ENCODE data around the gene PID1.

PID1 gene

GRCh38 chr2:229270551-229271410 lies at the start of gene PID1:
TSS of gene PID1 (minus strand) at chr2:229271287. CDS start at chr2:229271043, 244 bp downstream.
- DNase-seq = peak; percentile 36
- no peaks in the 10 kb centered on the region for H3K9me2 ChIP-seq (replicated peaks; ENCODE audit: insufficient read depth, low read length)
- H2AFZ ChIP-seq (ENCODE audit: low read length) = peak within 1 kb of the TSS; percentile 72; the same call in 1 of the 2 replicates
- no peaks in the 10 kb centered on the region; the same call in 1 of the 2 replicates for H3K27me3 ChIP-seq (replicated peaks; ENCODE audit: insufficient read depth, low read length)
- no peaks in the 10 kb centered on the region for H3K36me3 ChIP-seq (replicated peaks; ENCODE audit: insufficient read depth, low read length)
- peak within 1 kb of the TSS; percentile 66 for H3K4me3 ChIP-seq (ENCODE audit: low read length)
- H3K27ac ChIP-seq (ENCODE audit: low read length) = no peak within 1 kb of the TSS
- no peaks in the 10 kb centered on the region for H3K79me2 ChIP-seq (ENCODE audit: low read length)
- no peaks in the 10 kb centered on the region for H3K9me3 ChIP-seq (replicated peaks; ENCODE audit: insufficient read depth, low read length)
- TF ChIP-seq CTCF (IDR thresholded peaks at IDR 0.05; ENCODE audit: low read length) = no peak
- TF ChIP-seq EZH2 (optimal IDR thresholded peaks at IDR 0.05; ENCODE audit: low read depth, low read length) = no peak
- no peak for TF ChIP-seq EZH2phosphoT487 (IDR thresholded peaks at IDR 0.05; ENCODE audit: low read length)
- H3K9ac ChIP-seq (ENCODE audit: low read length) = no peak within 1 kb of the TSS; the same call in 1 of the 2 replicates
- peak within 1 kb of the TSS; percentile 86; the same call in 1 of the 2 replicates for H3K4me2 ChIP-seq (ENCODE audit: low read depth, low read length)
- H3K4me1 ChIP-seq (ENCODE audit: low read length) = no peaks in the 10 kb centered on the region
- H4K20me1 ChIP-seq (ENCODE audit: insufficient read depth, low read length) = no peaks in the 10 kb centered on the region
- H3F3A ChIP-seq (ENCODE audit: insufficient read depth, low read length) = no peaks in the 10 kb centered on the region

GRCh38 chr2:229319558-229319957 lies 48.5 kb upstream of the PID1 start:
- TF ChIP-seq CTCF (IDR thresholded peaks at IDR 0.05; ENCODE audit: low read length) (no peak), EZH2 (optimal IDR thresholded peaks at IDR 0.05; ENCODE audit: low read depth, low read length) (no peak), EZH2phosphoT487 (IDR thresholded peaks at IDR 0.05; ENCODE audit: low read length) (no peak)
- H3F3A ChIP-seq (ENCODE audit: insufficient read depth, low read length) = no peaks in the 10 kb centered on the region
- H3K79me2 ChIP-seq (ENCODE audit: low read length) = no peaks in the 10 kb centered on the region
- H4K20me1 ChIP-seq (ENCODE audit: insufficient read depth, low read length) = no peaks in the 10 kb centered on the region
- no peak overlapping the region for H3K4me2 ChIP-seq (ENCODE audit: low read depth, low read length)
- H3K9me2 ChIP-seq (replicated peaks; ENCODE audit: insufficient read depth, low read length) = no peaks in the 10 kb centered on the region
- no peaks in the 10 kb centered on the region for H3K9me3 ChIP-seq (replicated peaks; ENCODE audit: insufficient read depth, low read length)
- no peaks in the 10 kb centered on the region for H3K27me3 ChIP-seq (replicated peaks; ENCODE audit: insufficient read depth, low read length)
- no peaks in the 10 kb centered on the region for H3K36me3 ChIP-seq (replicated peaks; ENCODE audit: insufficient read depth, low read length)
- no peak overlapping the region for H3K4me3 ChIP-seq (ENCODE audit: low read length)
- H3K9ac ChIP-seq (ENCODE audit: low read length) = no peak overlapping the region
- no peak overlapping the region for H2AFZ ChIP-seq (ENCODE audit: low read length)
- H3K27ac ChIP-seq (ENCODE audit: low read length) = no peak overlapping the region
- DNase-seq = no peak
- no peaks in the 10 kb centered on the region for H3K4me1 ChIP-seq (ENCODE audit: low read length)

- Histone ChIP-seq H3F3A (ENCODE audit: insufficient read depth, low read length) (no peaks in the 10 kb centered on the region), H3K36me3 (replicated peaks; ENCODE audit: insufficient read depth, low read length) (no peaks in the 10 kb centered on the region), H3K4me2 (ENCODE audit: low read depth, low read length) (no peak overlapping the region), H3K9me2 (replicated peaks; ENCODE audit: insufficient read depth, low read length) (no peaks in the 10 kb centered on the region), H3K4me3 (ENCODE audit: low read length) (no peak overlapping the region), H3K9ac (ENCODE audit: low read length) (no peak overlapping the region), H3K9me3 (replicated peaks; ENCODE audit: insufficient read depth, low read length) (no peaks in the 10 kb centered on the region), H3K27me3 (replicated peaks; ENCODE audit: insufficient read depth, low read length) (no peaks in the 10 kb centered on the region), H4K20me1 (ENCODE audit: insufficient read depth, low read length) (no peaks in the 10 kb centered on the region), H3K27ac (ENCODE audit: low read length) (no peak overlapping the region), H3K79me2 (ENCODE audit: low read length) (no peaks in the 10 kb centered on the region), H3K4me1 (ENCODE audit: low read length) (no peaks in the 10 kb centered on the region), H2AFZ (ENCODE audit: low read length) (no peak overlapping the region)
- TF ChIP-seq EZH2 (optimal IDR thresholded peaks at IDR 0.05; ENCODE audit: low read depth, low read length) (no peak), EZH2phosphoT487 (IDR thresholded peaks at IDR 0.05; ENCODE audit: low read length) (no peak), CTCF (IDR thresholded peaks at IDR 0.05; ENCODE audit: low read length) (no peak)
- no peak for DNase-seq
These were observed 43.0 kb upstream of the PID1 start for GRCh38 chr2:229314117-229314516.
